IMR-90 (cell line): Measurements from ENCODE around the gene DBH. TPM values are rescaled to one million over a fixed set of nuclear protein-coding genes. Genes with fewer than 3 reads are reported as not detected.

Experiments
- ATAC-seq: fragments of 200-7000 bp; cut with Tn5 transposase; 2 replicates; pipeline ENCODE4 v1.9.1; 2020; ENCODE audit warnings: low read depth, mild to moderate bottlenecking, moderate library complexity
- BruUV-seq: library from RNA; stranded (reverse); fragments of 400-500 nt; replicated peaks from 2 replicates; lab custom pipeline; 2021; lab: Mats Ljungman, UMichigan
- CTCF ChIA-PET: fragments of 300-600 bp; formaldehyde crosslinking; extraction: SDS; loops from one replicate; lab custom pipeline; 2021; ENCODE audit warnings: antibody characterized with exemption; lab: Yijun Ruan, JAX
- POLR2A ChIA-PET: fragments of 300-600 bp; sonication (Branson Sonifier 250); formaldehyde crosslinking; loops from one replicate; lab custom pipeline; 2022; ENCODE audit warnings: antibody characterized with exemption; ENCODE audit not compliant: unreplicated experiment; lab: Charles Lee
- DNase-seq: peaks from one replicate; pipeline ENCODE4 v3.0.0; 2013
- H2AFZ ChIP-seq: replicated peaks from 2 replicates; pipeline ENCODE3; 2013; ENCODE audit warnings: low read length, mild to moderate bottlenecking; ENCODE audit not compliant: poor library complexity
- H2AK5ac ChIP-seq: 2 replicates; pipeline ENCODE4 v1.6.1; 2013; ENCODE audit warnings: low read depth, low read length, inconsistent platforms
- H2AK9ac ChIP-seq: replicated peaks from 2 replicates; pipeline ENCODE3; 2013; ENCODE audit warnings: mild to moderate bottlenecking, low read depth, low read length, moderate library complexity; ENCODE audit not compliant: poor library complexity
- H2BK120ac ChIP-seq: 2 replicates; pipeline ENCODE4 v1.6.1; 2013; ENCODE audit warnings: low read depth, low read length, inconsistent platforms
- H2BK15ac ChIP-seq: 3 replicates; pipeline ENCODE4 v1.6.1; 2013; ENCODE audit warnings: low read depth, low read length, inconsistent platforms
- H2BK20ac ChIP-seq: 2 replicates; pipeline ENCODE4 v1.6.1; 2013; ENCODE audit warnings: low read depth, mild to moderate bottlenecking, inconsistent platforms, low read length, moderate library complexity
- H2BK5ac ChIP-seq: 2 replicates; pipeline ENCODE4 v1.6.1; 2013; ENCODE audit warnings: mild to moderate bottlenecking, low read depth, low read length, inconsistent platforms; ENCODE audit not compliant: poor library complexity, severe bottlenecking
- H3K14ac ChIP-seq: replicated peaks from 2 replicates; pipeline ENCODE4 v1.6.1; 2013; ENCODE audit warnings: low read depth, low read length, inconsistent platforms
- H3K18ac ChIP-seq: 2 replicates; pipeline ENCODE4 v1.6.1; 2013; ENCODE audit warnings: low read depth, low read length, control low read depth
- H3K23ac ChIP-seq: 2 replicates; pipeline ENCODE4 v1.6.1; 2013; ENCODE audit warnings: low read depth, low read length, inconsistent platforms
- H3K27ac ChIP-seq: 2 replicates; pipeline ENCODE4 v1.5.1; 2013; ENCODE audit warnings: mild to moderate bottlenecking, control low read depth, low read length; ENCODE audit not compliant: insufficient read depth
- H3K27me3 ChIP-seq: 2 replicates; pipeline ENCODE4 v1.6.1; 2013; ENCODE audit warnings: low read length; ENCODE audit not compliant: control insufficient read depth, insufficient read depth
- H3K36me3 ChIP-seq: 2 replicates; pipeline ENCODE4 v1.6.1; 2013; ENCODE audit warnings: low read length, mixed read lengths; ENCODE audit not compliant: control insufficient read depth, insufficient read depth
- H3K4ac ChIP-seq: 2 replicates; pipeline ENCODE4 v1.6.1; 2013; ENCODE audit warnings: low read depth, low read length, inconsistent platforms
- H3K4me1 ChIP-seq: 2 replicates; pipeline ENCODE4 v1.6.1; 2013; ENCODE audit warnings: low read length, mixed read lengths; ENCODE audit not compliant: control insufficient read depth, insufficient read depth
- H3K4me2 ChIP-seq: 2 replicates; pipeline ENCODE4 v1.6.1; 2013; ENCODE audit warnings: low read depth, mild to moderate bottlenecking, control low read depth, low read length, moderate library complexity
- H3K4me3 ChIP-seq: 2 replicates; pipeline ENCODE4 v1.5.1; 2013; ENCODE audit warnings: low read depth, mild to moderate bottlenecking, control low read depth, low read length, moderate library complexity; ENCODE audit not compliant: insufficient read depth
- H3K56ac ChIP-seq: 2 replicates; pipeline ENCODE4 v1.6.1; 2013; ENCODE audit warnings: low read length, inconsistent platforms; ENCODE audit not compliant: insufficient read depth; ENCODE audit errors: extremely low read depth
- H3K79me1 ChIP-seq, 2 experiments: 2 replicates each; pipeline ENCODE4 v1.6.1; 2013; ENCODE audit warnings: low read length in 2 of 2, inconsistent platforms in 1 of 2, low read depth in 1 of 2
- H3K9ac ChIP-seq: 2 replicates; pipeline ENCODE4 v1.6.1; 2013; ENCODE audit warnings: low read depth, low read length, control low read depth
- H3K9me1 ChIP-seq: 2 replicates; pipeline ENCODE4 v1.6.1; 2013; ENCODE audit warnings: low read length, inconsistent platforms; ENCODE audit not compliant: insufficient read depth
- H3K9me3 ChIP-seq: 2 replicates; pipeline ENCODE4 v1.6.1; 2013; ENCODE audit warnings: low read length; ENCODE audit not compliant: control insufficient read depth, insufficient read depth
- H4K20me1 ChIP-seq: 2 replicates; pipeline ENCODE4 v1.6.1; 2013; ENCODE audit warnings: low read length, inconsistent platforms; ENCODE audit not compliant: insufficient read depth
- H4K5ac ChIP-seq: 2 replicates; pipeline ENCODE4 v1.6.1; 2013; ENCODE audit warnings: mild to moderate bottlenecking, low read depth, low read length, control low read depth
- H4K8ac ChIP-seq, 2 experiments: 2 replicates each; pipeline ENCODE4 v1.6.1; 2013; ENCODE audit warnings: low read depth in 2 of 2, low read length in 2 of 2, control low read depth in 1 of 2, inconsistent platforms in 1 of 2
- H4K91ac ChIP-seq: 2 replicates; pipeline ENCODE4 v1.6.1; 2013; ENCODE audit warnings: low read depth, low read length, inconsistent platforms; ENCODE audit not compliant: insufficient read depth
- BHLHE40 ChIP-seq: fragments of 150-350 bp; IDR thresholded peaks from 2 replicates; pipeline ENCODE4 v1.6.1; 2016; ENCODE audit warnings: mild to moderate bottlenecking, low read depth, low read length
- CEBPB ChIP-seq: IDR thresholded peaks from 2 replicates; pipeline ENCODE4 v1.6.1; 2012; ENCODE audit warnings: low read depth, low read length, improper control_type of control experiment
- CHD1 ChIP-seq: IDR thresholded peaks from 2 replicates; pipeline ENCODE4 v1.6.1; 2012; ENCODE audit warnings: low read depth, low read length, improper control_type of control experiment
- ELK1 ChIP-seq: fragments of 150-350 bp; IDR thresholded peaks from 2 replicates; pipeline ENCODE4 v1.6.1; 2016; ENCODE audit warnings: low read depth, mild to moderate bottlenecking, low read length, moderate library complexity, borderline replicate concordance
- FOS ChIP-seq: fragments of 150-350 bp; IDR thresholded peaks from 2 replicates; pipeline ENCODE4 v1.6.1; 2016; ENCODE audit warnings: low read depth, low read length
- MAFK ChIP-seq: IDR thresholded peaks from 2 replicates; pipeline ENCODE4 v1.6.1; 2012; ENCODE audit warnings: low read depth, low read length, improper control_type of control experiment
- MAZ ChIP-seq: IDR thresholded peaks from 2 replicates; pipeline ENCODE4 v1.6.1; 2012; ENCODE audit warnings: low read depth, mild to moderate bottlenecking, low read length, improper control_type of control experiment, moderate library complexity, borderline replicate concordance
- NFE2L2 ChIP-seq: fragments of 150-350 bp; IDR thresholded peaks from 2 replicates; pipeline ENCODE4 v1.6.1; 2016; ENCODE audit warnings: low read depth, mild to moderate bottlenecking, low read length
- POLR2A ChIP-seq: IDR thresholded peaks from 2 replicates; pipeline ENCODE4 v1.6.1; 2012; ENCODE audit warnings: mild to moderate bottlenecking, low read depth, low read length
- RAD21 ChIP-seq: IDR thresholded peaks from 2 replicates; pipeline ENCODE4 v1.6.1; 2012; ENCODE audit warnings: low read length, improper control_type of control experiment
- RCOR1 ChIP-seq: IDR thresholded peaks from 2 replicates; pipeline ENCODE4 v1.6.1; 2012; ENCODE audit warnings: mild to moderate bottlenecking, low read length, improper control_type of control experiment; ENCODE audit not compliant: insufficient replicate concordance
- RFX5 ChIP-seq: IDR thresholded peaks from 2 replicates; pipeline ENCODE4 v1.8.0; 2012; ENCODE audit warnings: low read depth, mild to moderate bottlenecking, low read length, moderate library complexity
- SMC3 ChIP-seq: fragments of 150-350 bp; IDR thresholded peaks from 2 replicates; pipeline ENCODE4 v1.6.1; 2016; ENCODE audit warnings: low read depth, mild to moderate bottlenecking, antibody characterized with exemption, low read length, moderate library complexity
- WGBS, 2 experiments: methylation state at CpG; one replicate each; pipeline versions ENCODE4 v1.1.5 to v1.1.7; 2013; ENCODE audit warnings: missing lambda C conversion rate in 2 of 2; ENCODE audit not compliant: insufficient read length in 1 of 2; ENCODE audit errors: extremely low coverage in 2 of 2; 5-methylcytosine and 5-hydroxymethylcytosine counted together
- dilution Hi-C: fragments of 300-500 bp; cut with HindIII; formaldehyde crosslinking; loops from one replicate; pipeline ENCODE4 v1.14.3; 2018; ENCODE audit warnings: low sequenced_read_pairs; ENCODE audit not compliant: unreplicated experiment
- in situ Hi-C: fragments of 300-500 bp; cut with MboI; formaldehyde crosslinking; loops from 3 replicates; pipeline ENCODE4 v1.14.3; 2019; ENCODE audit warnings: low sequenced_read_pairs, inconsistent platforms, mixed read lengths
- intact Hi-C: fragments of 100-400 bp; cut with micrococcal nuclease; formaldehyde crosslinking; loops from 2 replicates; pipeline ENCODE4 v1.10.0; 2022
- polyA plus RNA-seq, 3 experiments: library from polyadenylated mRNA; depleted of rRNA; stranded (reverse); fragments of >200 nt; gene quantifications; 2 replicates each; pipeline ENCODE4 v1.2.3, GENCODE V29; 2012; ENCODE audit warnings: low replicate concordance in 1 of 3
- total RNA-seq: library from RNA; depleted of rRNA; stranded (reverse); fragments of >200 nt; gene quantifications from 2 replicates; pipeline ENCODE4 v1.2.3, GENCODE V29; 2012
- TF ChIP-seq, protein P1 (sequence below): fragments of 150-350 bp; IDR thresholded peaks from 2 replicates; pipeline ENCODE4 v1.6.1; 2017; ENCODE audit warnings: mild to moderate bottlenecking, antibody characterized with exemption, low read length, low read depth

The DBH gene
- total and polyA plus RNA-seq, 2 of the 4 experiments (the other 2 are of a cell fraction), result not detected

- TF ChIP-seq CHD1 (no peak), POLR2A (no peak)
- TF ChIP-seq, protein P1, sequence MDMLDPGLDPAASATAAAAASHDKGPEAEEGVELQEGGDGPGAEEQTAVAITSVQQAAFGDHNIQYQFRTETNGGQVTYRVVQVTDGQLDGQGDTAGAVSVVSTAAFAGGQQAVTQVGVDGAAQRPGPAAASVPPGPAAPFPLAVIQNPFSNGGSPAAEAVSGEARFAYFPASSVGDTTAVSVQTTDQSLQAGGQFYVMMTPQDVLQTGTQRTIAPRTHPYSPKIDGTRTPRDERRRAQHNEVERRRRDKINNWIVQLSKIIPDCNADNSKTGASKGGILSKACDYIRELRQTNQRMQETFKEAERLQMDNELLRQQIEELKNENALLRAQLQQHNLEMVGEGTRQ, result no peak
These were observed 29.4 kb downstream of the DBH start (continued) for GRCh38 chr9:133665535-133665934.

DNA sequence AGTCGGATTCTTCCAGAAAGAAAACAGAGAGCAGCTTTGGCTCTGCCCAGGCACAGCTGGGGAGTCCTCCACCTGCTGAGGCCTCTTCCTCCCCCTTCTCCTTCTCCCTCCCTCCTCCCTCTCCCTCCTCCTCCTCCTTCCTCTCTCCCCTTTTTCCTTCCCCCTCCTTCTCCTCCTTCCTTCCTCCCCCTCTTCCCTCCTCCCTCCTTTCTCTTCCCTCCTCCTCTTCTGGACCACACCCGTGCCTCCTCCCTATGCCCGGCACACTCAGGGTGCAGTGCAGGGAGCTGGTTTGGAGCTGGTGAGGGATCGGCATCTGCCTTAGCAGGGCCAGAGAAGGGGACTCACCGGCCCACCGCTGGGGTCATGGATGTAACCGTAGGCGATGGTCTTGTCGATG lies 30.2 kb downstream of the DBH start:
- no peak overlapping the region for H3K4ac ChIP-seq
- POLR2A ChIA-PET, result no interaction called here
- 85% methylated on average over 6 of the region's 9 CpGs; no CpG with 5 or more reads in 1 of the 2 experiments for WGBS, 2 experiments
- no peak for TF ChIP-seq CHD1
- TF ChIP-seq CEBPB, result no peak
- no peak for TF ChIP-seq MAFK
- no peak for TF ChIP-seq POLR2A
- TF ChIP-seq RFX5, result no peak
- TF ChIP-seq ELK1, result no peak
- no peak for TF ChIP-seq NFE2L2
- TF ChIP-seq, protein P1, result no peak
- TF ChIP-seq BHLHE40, result no peak
- TF ChIP-seq FOS, result no peak
- TF ChIP-seq SMC3, result no peak
- no peak for TF ChIP-seq MAZ
- no peak for TF ChIP-seq RAD21
- no peak for TF ChIP-seq RCOR1

More for the DNA sequence above, 30.2 kb downstream of the DBH start:
- Histone ChIP-seq H3K4me1 (no peaks in the 10 kb centered on the region), H2BK15ac (no peak overlapping the region), H3K9ac (no peak overlapping the region), H3K4me2 (no peak overlapping the region), H4K20me1 (no peaks in the 10 kb centered on the region), H4K8ac (no peak overlapping the region), H3K9me1 (no peaks in the 10 kb centered on the region), H4K91ac (no peak overlapping the region), H3K27ac (no peak overlapping the region), H2AK9ac (no peak overlapping the region), H2AFZ (no peak overlapping the region), H3K27me3 (peaks cover 3% of the 10 kb centered on the region; the same call in 1 of the 2 replicates), H2BK120ac (no peak overlapping the region), H3K56ac (no peak overlapping the region), H3K9me3 (no peaks in the 10 kb centered on the region), H4K5ac (no peak overlapping the region), H3K18ac (no peak overlapping the region), H2BK5ac (no peak overlapping the region), H3K4me3 (no peak overlapping the region), H3K14ac (no peak overlapping the region), H2BK20ac (no peak overlapping the region), H3K79me1 (no peaks in the 10 kb centered on the region), H3K23ac (no peak overlapping the region), H2AK5ac (no peak overlapping the region), H3K36me3 (no peaks in the 10 kb centered on the region)
- ATAC-seq (no peak), DNase-seq (no peak)
- in situ Hi-C loops, result no loop called here
- CTCF ChIA-PET, result no interaction called here
- no TSS peak for BruUV-seq
- intact Hi-C loops, result no loop called here
- dilution Hi-C loops, result no loop called here
